ENCODE results near the gene RNF7.

- TF ChIP-seq CTCF (IDR thresholded peaks at IDR 0.05; ENCODE audit: low read depth, low read length, poor library complexity, severe bottlenecking) (peak; percentile 32), EZH2phosphoT487 (IDR thresholded peaks at IDR 0.05; ENCODE audit: borderline replicate concordance, low read length) (no peak)
Observed at GRCh38 chr3:141793476-141794260, 55.6 kb downstream of the RNF7 start.
